Measurements from ENCODE around the gene MACF1.

The MACF1 gene

DNA sequence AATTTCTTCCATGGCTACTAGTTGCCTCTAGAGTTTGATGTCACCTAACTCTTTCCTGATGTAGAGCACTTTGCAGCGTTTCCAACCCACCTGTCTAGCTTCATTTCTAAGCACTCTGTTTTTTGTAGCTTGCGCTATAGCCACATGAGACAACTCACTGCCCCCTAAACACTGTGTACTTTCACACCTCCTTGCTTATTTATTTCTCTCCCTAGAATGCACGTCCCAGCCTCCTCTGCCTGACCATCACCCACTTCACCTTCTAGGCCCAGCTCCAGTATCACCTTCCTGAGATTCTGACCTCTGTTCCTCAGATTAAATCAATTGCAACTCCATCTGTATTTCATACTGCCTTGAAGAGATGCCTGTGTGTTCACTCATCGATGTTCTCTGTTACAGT is 32.5 kb downstream of the MACF1 start:
- no peak for DNase-seq
- Histone ChIP-seq H3K4me2 (ENCODE audit: low read depth, low read length) (no peak overlapping the region), H3K9me2 (replicated peaks; ENCODE audit: insufficient read depth, low read length) (no peaks in the 10 kb centered on the region), H3K9ac (ENCODE audit: low read length) (no peak overlapping the region), H3K9me3 (replicated peaks; ENCODE audit: insufficient read depth, low read length) (no peaks in the 10 kb centered on the region), H3K4me3 (ENCODE audit: low read length) (no peak overlapping the region), H3K36me3 (replicated peaks; ENCODE audit: insufficient read depth, low read length) (no peaks in the 10 kb centered on the region; the same call in 1 of the 2 replicates), H3F3A (ENCODE audit: insufficient read depth, low read length) (no peaks in the 10 kb centered on the region), H3K27me3 (replicated peaks; ENCODE audit: insufficient read depth, low read length) (no peaks in the 10 kb centered on the region), H3K79me2 (ENCODE audit: low read length) (peaks cover 79% of the 10 kb centered on the region), H3K4me1 (ENCODE audit: low read length) (no peaks in the 10 kb centered on the region), H2AFZ (ENCODE audit: low read length) (no peak overlapping the region), H4K20me1 (ENCODE audit: insufficient read depth, low read length) (0 out of 2 replicates have a peak, but pooled peaks cover 4% of the 10 kb centered on the region), H3K27ac (ENCODE audit: low read length) (no peak overlapping the region)
- TF ChIP-seq EZH2phosphoT487 (IDR thresholded peaks at IDR 0.05; ENCODE audit: low read length) (no peak), EZH2 (optimal IDR thresholded peaks at IDR 0.05; ENCODE audit: low read depth, low read length) (no peak)
- TF ChIP-seq, protein P1, sequence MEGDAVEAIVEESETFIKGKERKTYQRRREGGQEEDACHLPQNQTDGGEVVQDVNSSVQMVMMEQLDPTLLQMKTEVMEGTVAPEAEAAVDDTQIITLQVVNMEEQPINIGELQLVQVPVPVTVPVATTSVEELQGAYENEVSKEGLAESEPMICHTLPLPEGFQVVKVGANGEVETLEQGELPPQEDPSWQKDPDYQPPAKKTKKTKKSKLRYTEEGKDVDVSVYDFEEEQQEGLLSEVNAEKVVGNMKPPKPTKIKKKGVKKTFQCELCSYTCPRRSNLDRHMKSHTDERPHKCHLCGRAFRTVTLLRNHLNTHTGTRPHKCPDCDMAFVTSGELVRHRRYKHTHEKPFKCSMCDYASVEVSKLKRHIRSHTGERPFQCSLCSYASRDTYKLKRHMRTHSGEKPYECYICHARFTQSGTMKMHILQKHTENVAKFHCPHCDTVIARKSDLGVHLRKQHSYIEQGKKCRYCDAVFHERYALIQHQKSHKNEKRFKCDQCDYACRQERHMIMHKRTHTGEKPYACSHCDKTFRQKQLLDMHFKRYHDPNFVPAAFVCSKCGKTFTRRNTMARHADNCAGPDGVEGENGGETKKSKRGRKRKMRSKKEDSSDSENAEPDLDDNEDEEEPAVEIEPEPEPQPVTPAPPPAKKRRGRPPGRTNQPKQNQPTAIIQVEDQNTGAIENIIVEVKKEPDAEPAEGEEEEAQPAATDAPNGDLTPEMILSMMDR (IDR thresholded peaks at IDR 0.05; ENCODE audit: low read length) = no peak

DNA sequence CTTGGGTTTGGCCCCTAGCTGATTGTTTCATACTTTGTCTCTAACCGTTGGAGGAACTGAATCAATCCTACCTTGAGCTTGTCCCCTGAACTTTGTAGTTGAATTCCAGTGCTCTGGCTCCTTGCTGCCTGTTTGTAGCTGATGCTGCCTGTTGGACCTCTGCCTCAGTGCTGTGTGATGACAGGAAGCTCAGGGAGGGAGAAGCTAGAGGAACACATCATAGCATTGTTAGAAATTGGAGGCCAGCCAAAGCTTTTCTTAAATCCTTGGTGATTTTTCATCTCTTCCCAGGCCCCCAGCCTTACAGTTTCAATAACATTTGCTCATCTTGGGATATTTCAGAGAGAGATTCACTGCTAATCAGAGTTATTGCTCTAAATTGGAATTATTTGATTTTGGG is 34.0 kb downstream of the MACF1 start:
- Histone ChIP-seq H3K27ac (ENCODE audit: low read length) (no peak overlapping the region), H4K20me1 (ENCODE audit: insufficient read depth, low read length) (0 out of 2 replicates have a peak, but pooled peaks cover 4% of the 10 kb centered on the region), H3F3A (ENCODE audit: insufficient read depth, low read length) (no peaks in the 10 kb centered on the region), H2AFZ (ENCODE audit: low read length) (no peak overlapping the region), H3K4me3 (ENCODE audit: low read length) (no peak overlapping the region), H3K4me2 (ENCODE audit: low read depth, low read length) (no peak overlapping the region), H3K36me3 (replicated peaks; ENCODE audit: insufficient read depth, low read length) (no peaks in the 10 kb centered on the region; the same call in 1 of the 2 replicates), H3K4me1 (ENCODE audit: low read length) (no peaks in the 10 kb centered on the region), H3K79me2 (ENCODE audit: low read length) (peaks cover 82% of the 10 kb centered on the region), H3K9me3 (replicated peaks; ENCODE audit: insufficient read depth, low read length) (no peaks in the 10 kb centered on the region), H3K9ac (ENCODE audit: low read length) (no peak overlapping the region), H3K9me2 (replicated peaks; ENCODE audit: insufficient read depth, low read length) (no peaks in the 10 kb centered on the region), H3K27me3 (replicated peaks; ENCODE audit: insufficient read depth, low read length) (no peaks in the 10 kb centered on the region)
- no peak for DNase-seq
- TF ChIP-seq, protein P1 (IDR thresholded peaks at IDR 0.05; ENCODE audit: low read length) = no peak
- TF ChIP-seq EZH2phosphoT487 (IDR thresholded peaks at IDR 0.05; ENCODE audit: low read length) (no peak), EZH2 (optimal IDR thresholded peaks at IDR 0.05; ENCODE audit: low read depth, low read length) (no peak)

DNA sequence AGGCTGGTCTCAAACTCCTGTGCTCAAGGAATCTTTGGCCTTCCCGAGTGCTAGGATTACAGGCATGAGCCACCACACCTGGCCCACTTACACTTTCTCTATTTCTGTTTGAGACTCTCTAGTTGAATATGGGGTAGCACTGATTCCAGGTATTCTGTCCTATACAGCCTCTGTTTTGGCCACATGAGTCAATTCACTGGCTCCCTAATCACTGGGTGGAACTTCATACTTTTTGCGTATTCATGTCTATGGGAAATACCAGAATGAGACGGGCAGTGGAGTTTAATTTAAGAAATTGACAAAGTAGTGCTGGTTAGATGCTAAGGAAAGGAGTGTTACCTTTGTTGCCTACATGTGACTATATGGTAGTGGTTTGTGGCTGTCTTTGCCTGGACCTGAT is 35.5 kb downstream of the MACF1 start:
- Histone ChIP-seq H3K27ac (ENCODE audit: low read length) (no peak overlapping the region), H3F3A (ENCODE audit: insufficient read depth, low read length) (no peaks in the 10 kb centered on the region), H2AFZ (ENCODE audit: low read length) (no peak overlapping the region), H3K9me3 (replicated peaks; ENCODE audit: insufficient read depth, low read length) (no peaks in the 10 kb centered on the region), H3K36me3 (replicated peaks; ENCODE audit: insufficient read depth, low read length) (no peaks in the 10 kb centered on the region; the same call in 1 of the 2 replicates), H3K9ac (ENCODE audit: low read length) (no peak overlapping the region), H3K27me3 (replicated peaks; ENCODE audit: insufficient read depth, low read length) (no peaks in the 10 kb centered on the region), H4K20me1 (ENCODE audit: insufficient read depth, low read length) (0 out of 2 replicates have a peak, but pooled peaks cover 4% of the 10 kb centered on the region), H3K4me1 (ENCODE audit: low read length) (no peaks in the 10 kb centered on the region), H3K4me3 (ENCODE audit: low read length) (no peak overlapping the region), H3K9me2 (replicated peaks; ENCODE audit: insufficient read depth, low read length) (no peaks in the 10 kb centered on the region), H3K79me2 (ENCODE audit: low read length) (peaks cover 95% of the 10 kb centered on the region), H3K4me2 (ENCODE audit: low read depth, low read length) (no peak overlapping the region)
- DNase-seq = no peak
- TF ChIP-seq EZH2 (optimal IDR thresholded peaks at IDR 0.05; ENCODE audit: low read depth, low read length) (no peak), EZH2phosphoT487 (IDR thresholded peaks at IDR 0.05; ENCODE audit: low read length) (no peak)
- TF ChIP-seq, protein P1 (IDR thresholded peaks at IDR 0.05; ENCODE audit: low read length) = no peak
